Activated CD4-positive, alpha-beta T cell treated with anti-CD3 and anti-CD28 coated beads for 4 hours (primary cell): ENCODE data around the gene SCN4B.

ENCODE experiments used
- DNase-seq, 2 donors: peaks; one replicate each; pipeline ENCODE4 v3.0.0-alpha.2; 2020

Gene SCN4B

DNA sequence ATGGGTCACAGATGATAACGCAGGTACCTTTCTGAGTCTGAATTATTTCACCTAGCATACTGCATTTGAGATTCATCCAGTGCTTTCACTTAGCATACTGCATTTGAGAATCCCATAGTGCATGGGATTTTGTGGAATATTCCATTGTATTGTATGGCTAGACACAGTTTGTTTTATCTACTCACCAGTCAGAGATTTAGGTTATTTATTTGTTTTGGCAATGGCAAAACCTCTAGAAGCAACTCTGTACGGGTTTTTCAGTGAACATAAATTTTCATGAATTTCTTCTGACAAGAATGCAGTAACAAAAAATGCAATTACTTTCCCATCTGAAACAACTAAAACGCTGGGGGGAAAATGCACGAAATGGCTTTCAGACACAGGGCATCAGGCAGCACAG, 24.3 kb downstream of the SCN4B start:
- DNase-seq: no peak

DNA sequence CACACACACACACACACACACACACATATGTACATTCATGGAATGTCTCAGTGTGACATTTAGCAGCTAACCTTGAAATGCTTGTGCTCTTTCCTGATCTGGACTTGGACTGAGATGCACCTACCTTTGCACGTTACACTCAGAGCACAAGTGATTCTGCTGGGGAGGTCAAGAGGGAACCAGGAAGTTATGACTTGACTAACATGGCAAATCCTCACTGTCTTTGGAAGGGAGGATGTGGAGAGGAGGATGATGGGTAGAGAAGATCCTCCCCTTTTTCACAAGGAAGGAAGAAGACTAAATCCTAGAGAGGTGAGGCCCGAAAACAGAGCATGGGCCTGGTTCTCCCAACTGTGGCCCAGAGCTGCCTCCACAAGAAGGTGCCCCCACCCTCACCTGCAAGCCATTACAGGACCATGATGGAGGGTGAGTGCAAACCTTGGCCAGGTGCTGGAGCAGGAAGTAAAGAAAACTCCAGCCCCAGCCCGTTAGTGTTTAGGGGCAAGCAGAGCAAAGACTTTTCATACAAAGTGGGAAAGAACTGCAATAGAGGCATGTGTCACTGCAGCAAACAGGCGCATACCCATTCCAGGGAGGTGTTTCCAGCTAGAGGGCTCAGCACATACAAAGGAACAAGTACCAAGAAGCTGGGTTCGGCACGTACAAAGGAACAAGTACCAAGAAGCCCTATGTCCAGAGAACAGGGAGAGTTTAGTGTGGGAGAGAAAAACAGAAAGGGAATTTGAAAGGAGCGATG, 26.4 kb downstream of the SCN4B start:
- DNase-seq: no peak

DNA sequence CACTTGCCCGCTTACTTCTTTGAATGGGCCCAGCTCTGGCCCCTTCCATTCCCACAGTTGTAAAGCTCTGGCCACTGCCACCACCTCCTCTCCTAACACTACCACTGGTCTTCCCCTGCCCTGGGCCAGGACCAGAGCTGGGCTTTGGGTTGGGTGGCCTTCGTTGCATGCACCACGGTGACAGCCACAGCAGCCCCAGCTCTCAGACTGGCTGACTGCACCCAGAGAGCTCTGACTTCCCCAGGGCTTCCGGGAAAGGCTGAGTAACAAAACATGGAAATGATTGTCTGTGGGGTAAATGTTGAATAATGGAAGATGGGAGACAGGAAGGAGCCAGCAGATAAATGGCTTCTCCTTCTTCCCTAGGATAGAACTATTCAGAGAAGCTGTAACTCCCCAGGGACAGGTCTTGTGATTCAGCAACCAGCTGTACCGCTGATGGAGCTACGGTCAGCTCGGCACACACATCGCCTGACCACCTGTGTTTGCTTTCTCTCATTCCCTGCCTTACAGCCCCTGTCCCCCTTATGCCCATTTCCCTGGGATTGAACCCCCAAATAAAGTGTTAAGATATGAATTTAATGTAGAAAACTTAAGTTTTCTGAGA, 27.6 kb downstream of the SCN4B start:
- DNase-seq: no peak

DNA sequence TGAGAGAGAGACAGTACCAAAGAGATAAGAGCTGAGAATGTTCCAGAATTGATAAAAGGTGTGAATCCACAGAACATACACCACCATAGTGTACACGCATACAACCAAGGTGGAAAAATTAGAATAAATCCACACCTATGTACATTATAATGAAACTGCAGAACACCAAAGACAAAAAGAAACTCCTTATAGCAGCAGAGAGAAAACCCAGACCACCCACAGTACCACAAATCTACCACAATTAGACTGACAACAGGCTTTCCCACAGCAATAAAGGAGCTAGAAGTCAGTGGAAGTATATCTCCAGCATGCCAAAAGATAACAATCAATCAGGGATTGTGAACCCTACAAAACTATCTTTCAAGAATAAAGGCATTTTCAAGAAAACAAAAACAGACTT, 31.8 kb downstream of the SCN4B start:
- DNase-seq: no peak

DNA sequence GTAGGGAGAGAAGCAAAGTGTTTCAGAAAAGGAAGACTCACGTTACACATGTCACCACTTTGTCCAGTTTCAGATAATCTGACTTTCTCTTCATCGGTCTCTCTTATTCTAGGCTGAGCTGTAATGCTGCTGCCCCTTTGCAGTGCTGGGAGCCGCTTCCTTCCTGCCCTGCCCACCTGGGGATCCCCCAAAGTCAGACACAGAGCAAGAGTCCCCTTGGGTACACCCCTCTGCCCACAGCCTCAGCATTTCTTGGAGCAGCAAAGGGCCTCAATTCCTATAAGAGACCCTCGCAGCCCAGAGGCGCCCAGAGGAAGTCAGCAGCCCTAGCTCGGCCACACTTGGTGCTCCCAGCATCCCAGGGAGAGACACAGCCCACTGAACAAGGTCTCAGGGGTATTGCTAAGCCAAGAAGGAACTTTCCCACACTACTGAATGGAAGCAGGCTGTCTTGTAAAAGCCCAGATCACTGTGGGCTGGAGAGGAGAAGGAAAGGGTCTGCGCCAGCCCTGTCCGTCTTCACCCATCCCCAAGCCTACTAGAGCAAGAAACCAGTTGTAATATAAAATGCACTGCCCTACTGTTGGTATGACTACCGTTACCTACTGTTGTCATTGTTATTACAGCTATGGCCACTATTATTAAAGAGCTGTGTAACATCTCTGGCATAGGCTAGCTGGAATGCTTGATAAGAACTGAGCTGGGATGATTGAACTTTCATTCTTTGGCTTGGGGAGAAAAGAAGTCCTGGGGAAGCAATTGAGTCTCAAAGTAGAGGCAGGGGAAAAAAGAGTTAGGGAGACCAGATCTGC, 34.6 kb downstream of the SCN4B start:
- no peak for DNase-seq

DNA sequence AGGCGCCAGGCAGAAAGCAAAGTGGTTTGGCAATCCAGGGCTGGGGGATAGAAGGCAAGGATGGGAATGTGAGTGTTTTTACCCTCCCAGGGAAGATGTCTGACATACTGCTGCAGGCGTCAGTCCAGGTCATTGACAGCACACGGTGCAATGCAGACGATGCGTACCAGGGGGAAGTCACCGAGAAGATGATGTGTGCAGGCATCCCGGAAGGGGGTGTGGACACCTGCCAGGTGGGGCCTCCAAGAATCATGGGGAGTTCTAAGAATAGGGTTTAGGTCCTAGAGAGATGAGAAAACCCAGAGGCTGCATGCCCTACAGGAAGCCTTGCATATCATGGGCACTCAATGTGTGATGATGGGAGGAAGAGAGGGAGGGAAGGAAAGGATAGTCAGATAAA, 37.6 kb downstream of the SCN4B start:
- DNase-seq: no peak

DNA sequence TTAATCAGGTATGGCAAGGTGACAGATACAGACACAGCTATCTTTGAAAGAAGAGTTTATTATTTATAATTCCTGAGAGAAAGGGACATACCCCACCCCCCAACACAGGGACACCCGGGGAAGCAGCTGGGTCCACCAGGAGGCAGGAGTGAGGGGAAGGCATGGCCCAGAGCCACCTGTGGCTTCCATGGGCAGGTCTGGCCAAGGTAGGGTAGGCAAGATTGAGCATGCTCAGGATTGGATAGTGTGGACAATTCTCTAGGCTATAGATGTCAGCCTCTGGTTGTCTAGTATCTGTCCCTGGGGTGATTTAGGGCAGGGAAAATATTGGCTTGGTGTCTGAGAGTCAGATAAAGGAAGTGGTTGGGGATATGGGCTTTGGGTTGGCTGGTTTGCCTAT, 38.4 kb downstream of the SCN4B start:
- DNase-seq: no peak

DNA sequence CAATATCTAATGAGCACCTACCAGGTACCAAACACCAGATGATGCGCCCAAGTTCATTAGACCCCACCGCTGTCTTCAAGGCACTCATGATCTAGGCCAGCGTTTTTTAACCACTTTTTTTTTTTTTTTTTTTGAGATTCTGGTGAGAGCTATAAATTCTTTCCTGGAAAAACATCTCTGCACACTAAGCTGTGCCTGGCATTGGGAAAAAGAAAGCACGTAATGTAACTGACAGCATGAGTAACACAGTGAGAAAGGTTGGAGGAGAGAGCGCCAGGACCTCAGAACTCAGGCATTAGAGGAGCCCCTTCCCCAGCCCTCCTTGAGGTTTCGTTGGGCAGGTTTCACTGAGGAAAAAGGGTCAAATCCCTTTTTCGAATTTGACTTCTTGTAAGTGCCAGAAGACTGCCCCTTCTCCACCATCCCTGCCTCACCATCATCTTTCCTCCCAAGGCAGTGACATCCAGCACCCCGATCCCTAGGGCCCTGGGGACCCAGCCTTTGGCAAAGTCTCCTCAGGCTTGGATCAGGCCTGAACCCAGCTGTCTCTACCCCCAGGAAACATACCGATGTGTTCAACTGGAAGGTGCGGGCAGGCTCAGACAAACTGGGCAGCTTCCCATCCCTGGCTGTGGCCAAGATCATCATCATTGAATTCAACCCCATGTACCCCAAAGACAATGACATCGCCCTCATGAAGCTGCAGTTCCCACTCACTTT, 39.8 kb downstream of the SCN4B start:
- no peak for DNase-seq

DNA sequence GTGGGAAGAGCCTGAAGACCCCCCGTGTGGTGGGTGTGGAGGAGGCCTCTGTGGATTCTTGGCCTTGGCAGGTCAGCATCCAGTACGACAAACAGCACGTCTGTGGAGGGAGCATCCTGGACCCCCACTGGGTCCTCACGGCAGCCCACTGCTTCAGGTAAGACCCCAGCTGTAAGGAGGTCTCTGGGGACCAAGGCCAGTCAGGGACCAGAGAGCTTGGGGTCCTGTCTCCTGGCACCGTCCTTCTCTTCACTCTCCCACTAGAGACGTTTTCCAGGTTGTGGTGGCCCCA, 40.9 kb downstream of the SCN4B start:
- no peak for DNase-seq

DNA sequence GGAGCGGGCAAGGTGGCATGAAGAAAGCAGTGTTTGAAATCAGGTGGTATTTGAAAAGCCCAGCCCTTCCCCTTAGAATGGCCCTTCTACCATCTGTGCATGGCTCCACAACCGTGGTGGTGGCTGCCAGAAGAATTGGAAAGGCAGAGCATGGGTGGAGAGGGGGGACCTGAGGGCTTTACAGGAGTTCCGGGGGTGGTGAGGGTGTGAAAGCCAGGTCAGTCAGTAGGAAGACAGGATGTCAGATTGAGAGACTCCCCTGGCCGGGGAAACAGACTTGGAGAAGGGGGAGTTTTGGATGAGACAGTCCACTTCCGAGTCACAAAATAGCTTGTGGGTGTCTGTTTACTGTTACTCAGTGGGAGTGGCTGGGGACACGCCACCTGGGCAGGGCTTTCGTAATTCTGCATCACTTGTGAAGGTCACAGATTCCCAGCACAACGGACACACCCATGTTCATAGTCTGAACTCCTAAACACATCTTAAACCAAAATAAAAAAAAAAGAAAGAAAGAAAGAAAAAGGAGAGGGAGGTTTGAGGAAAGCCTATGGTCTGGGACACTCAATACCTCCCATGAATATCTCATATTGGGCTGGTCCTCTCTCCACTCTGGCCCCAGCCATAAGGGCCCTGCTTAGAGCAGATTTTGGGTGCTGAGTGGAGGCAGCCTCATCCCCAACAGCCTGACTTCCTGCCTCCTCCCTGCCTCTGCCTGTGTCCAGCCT, 41.4 kb downstream of the SCN4B start:
- no peak for DNase-seq

DNA sequence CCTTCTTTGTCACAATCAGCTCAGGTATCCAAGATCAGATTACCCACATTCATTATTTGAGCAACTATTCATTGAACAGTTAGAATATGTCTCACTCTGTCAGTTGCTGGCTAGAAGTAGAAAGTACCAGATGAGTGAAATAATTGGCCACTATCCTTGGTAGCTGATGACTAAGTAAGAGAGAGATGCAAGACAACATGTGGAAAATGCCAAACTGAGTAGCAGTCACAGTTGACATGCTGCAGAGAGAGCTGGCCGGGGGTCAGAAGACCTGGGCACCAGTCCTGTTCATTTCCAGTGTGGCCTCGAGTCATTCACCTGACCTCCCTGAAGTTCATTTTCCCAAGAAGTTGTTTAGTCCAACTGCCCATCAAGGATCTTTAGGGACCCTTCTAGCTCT, 43.4 kb downstream of the SCN4B start:
- DNase-seq: no peak

DNA sequence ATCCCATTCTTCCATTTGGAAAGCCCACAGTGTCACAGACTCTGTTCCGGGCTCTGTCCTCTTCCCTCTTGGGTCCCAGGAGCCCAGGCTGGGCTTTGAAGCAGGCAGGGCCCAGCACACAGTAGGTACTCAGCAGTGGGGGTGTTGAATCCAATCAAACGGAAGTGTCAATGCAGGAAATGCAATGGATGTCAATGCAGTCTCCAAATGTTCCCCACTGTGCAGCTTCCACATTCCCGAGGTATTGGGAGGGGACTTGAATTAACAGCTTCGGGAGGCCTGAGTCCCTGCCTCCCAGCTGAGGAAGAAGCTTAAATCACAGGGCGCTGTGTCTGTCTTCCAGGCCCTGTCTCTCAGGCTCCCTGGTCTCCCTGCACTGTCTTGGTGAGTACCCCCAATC, 44.1 kb downstream of the SCN4B start:
- no peak for DNase-seq

DNA sequence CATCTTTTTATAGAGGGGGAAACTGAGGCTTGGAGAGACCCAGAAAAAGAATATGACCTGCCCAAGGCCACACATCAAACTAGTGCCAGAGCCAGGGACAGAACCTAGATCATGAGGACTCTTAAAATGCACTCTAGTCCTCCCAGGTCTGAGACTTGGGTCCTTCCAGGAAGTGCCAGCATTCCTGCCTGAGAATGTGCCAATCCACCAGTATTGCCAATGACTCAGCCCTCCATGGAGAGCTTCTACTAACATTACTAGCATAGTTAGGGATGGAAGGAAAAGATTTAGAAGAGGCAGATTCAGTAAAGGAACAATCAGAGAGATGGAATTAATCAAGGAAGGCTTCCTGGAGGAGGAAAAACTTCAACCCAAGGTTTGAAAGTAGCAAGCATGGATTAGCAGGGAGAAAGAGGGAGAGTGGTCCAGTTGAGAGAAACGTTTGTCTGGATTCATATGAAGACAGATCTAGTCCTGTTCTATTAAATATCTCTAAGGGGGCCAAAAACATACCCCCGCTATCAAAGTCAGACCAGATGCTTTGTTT, 45.8 kb downstream of the SCN4B start:
- DNase-seq: no peak

DNA sequence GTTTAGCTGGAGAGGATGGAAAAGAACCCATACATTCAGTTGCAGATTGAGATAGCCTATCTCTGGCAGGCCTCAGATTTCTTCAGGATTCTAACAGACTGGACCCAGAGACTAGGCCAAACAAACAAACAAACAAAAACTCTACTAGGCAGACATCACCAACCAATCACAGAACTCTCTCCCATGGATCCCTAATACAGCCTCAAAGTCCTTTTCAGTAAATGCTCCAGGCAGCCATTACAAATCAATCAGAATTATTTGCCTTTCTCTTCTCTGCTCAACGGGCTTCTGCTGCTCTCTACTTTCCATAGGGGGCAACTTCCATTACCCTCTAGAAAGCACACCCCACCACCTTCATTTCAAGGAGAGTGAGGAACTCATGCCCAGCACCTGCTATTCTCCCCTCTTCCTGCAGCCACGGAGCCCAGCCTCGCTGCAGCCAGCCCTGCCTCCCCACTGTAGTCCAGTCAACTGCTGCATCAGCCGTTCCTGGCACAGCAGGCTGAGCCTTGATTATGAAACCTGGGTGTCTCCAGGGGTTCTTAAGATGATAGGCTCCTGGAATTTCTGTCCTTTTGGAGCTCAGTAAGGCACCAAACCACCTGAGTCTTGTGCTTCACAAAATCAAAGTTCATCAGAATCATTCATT, 46.8 kb downstream of the SCN4B start:
- DNase-seq: no peak

DNA sequence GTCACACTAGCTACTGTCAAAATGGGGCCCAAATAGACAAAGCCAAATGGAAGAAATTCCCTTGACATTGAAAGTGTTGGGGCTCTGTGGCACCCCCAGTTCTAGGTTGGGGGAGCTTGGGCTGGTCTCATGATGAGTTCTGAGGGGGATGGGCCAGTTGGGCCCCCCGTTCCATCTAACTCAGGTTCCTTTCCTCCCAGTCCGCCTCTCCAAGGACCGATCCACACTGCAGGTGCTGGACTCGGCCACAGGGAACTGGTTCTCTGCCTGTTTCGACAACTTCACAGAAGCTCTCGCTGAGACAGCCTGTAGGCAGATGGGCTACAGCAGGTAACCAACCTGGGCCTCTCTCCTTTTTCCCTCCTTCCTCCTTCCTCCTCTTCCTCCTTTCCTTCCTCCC, 48.1 kb downstream of the SCN4B start:
- DNase-seq: no peak

DNA sequence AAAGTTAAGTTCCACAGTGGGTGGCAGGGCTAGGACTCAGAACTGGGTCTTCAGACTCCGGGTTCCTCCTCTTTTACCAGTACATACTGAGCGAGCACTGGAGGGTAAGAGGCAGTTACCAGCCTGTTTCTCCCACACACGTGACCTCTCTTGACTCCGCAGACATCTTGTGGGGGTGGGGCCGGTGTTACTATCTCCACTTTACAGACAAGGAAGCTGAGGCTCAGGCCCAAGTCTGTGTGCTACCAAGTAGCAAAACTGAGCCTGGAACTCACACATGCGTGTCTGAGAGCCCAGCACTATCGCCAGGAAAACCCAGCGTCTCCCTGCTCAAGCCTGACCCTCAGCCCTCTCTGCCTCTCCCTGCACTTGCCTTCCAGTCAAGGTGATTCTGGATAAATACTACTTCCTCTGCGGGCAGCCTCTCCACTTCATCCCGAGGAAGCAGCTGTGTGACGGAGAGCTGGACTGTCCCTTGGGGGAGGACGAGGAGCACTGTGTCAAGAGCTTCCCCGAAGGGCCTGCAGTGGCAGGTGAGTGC, 49.8 kb downstream of the SCN4B start:
- DNase-seq: no peak

DNA sequence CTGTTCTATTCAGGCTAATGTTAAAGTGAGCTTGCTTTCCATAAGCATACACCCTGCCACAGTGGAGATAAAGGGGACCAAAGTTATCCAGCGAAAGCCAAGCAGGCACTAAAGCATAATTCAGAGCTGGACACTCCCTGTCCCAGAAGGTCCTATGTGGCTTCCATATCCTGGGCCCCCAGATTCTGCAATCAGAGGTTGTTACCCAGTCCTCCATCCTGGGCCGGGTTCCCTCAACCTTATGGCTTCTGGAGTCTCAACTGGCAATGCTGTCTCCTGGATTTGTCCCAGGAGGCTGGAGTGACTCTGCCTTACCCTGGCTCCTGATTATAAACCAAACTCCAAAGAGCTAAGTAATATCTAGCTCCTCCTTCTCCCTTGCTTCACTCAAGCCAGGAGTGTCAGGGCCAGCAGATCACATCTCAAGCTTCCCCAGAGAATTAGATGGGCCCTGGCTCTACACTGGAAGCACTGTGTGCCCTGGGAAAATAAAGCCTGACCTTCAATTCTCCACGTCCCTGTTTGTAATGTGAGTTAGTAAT, 51.9 kb downstream of the SCN4B start:
- no peak for DNase-seq

DNA sequence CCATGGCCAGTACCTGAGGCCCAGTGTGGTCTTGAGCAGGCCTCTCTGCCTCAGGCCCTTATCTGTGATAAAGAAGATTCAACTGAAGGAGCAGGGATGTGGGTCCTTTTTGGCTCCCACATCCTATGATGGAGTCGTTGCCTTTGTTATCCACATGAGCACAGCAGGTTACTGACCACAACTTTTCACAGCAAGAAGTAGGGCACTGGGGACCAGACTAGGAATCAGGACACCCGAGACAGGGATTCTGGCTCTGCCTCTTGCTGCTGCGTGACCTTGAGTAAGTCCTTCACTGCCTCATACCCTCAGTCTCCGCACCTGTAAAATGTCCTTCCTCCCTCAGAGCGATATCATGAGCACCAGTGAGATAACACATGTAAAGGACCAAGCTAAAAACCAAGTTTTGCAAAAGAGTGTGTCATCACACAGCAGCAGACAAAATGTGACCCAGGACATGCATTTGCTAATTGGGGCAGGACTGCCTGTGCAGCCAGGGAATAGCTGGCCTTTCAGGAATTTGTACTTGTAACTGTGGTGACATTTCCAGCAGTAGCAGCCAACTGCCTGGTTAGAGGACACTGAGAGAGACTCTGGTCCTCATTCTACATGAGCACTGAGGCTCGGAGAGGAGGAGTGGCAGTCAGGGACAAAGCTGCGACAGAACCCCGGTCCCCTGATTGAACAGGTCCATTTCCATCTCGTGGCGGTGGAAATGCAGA, 52.6 kb downstream of the SCN4B start:
- DNase-seq: no peak

DNA sequence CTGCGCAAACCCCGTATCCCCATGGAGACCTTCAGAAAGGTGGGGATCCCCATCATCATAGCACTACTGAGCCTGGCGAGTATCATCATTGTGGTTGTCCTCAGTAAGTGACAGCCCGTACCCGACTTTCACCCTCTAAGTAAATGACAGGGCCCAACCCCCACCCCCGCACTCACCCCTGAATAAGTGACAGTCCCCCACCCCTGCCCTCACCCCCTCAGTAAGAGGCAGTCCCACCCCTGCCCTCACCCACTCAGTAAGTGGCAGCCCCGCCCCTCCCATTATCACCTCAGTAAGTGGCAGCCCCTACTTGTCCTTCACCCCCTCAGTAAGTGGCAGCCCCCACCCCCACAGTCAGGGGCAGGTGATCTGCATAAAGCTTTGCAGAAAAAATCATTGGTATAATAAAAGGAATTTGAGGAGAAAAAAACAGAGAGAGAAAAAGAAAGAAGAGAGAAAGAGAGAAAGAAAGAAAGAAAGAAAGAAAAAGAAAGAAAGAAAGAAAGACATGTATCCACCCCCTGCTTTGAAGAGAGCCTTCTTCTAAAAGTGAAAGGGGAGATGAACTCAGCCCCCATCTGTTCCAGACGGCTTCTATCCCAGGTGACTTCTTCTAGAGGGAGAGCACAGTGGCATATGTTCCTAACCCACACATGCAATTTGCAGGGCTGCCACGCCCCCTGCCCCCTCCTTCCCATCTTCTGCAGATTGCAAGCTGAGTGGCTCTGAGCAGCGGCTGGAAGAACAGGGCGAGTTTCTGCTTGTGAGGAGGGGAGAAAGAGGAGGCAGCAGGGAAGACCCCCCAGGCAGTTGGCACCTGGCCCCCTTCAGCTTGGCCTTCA, 53.4 kb downstream of the SCN4B start:
- no peak for DNase-seq

DNA sequence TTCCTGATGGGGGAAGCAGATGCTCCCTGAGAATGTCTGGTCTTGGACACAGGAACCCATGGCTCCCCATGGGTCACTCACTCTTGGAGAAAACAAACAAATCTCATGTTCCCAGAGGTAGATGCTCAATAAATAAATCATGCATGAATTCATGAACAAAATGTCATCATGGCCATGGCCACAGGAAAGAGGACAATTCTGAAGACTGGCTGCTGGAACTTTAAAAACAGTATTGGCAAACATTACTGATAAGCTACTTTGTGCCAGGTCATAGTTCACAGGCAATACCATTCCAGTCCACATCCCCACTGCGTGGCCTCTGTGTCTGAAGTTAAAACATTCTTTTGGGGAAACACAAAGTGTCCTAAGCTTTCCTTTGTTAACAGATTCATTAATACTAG, 56.7 kb downstream of the SCN4B start:
- no peak for DNase-seq
